Breast epithelium (tissue), 4 donors: ENCODE results near the gene FAM78B. TPM values are rescaled to one million over a fixed set of nuclear protein-coding genes. Genes with fewer than 3 reads are reported as not detected.

Experiments
- DNase-seq, 2 donors: peaks; one replicate each; pipeline ENCODE4 v3.0.0-alpha.2; 2019; ENCODE audit warnings: low spot score in 2 of 2
- H3K27ac ChIP-seq, 2 donors: fragments of 200-600 bp; sonication (generic) in 1 of 2; one replicate each; pipeline ENCODE4 v1.5.1; 2016 to 2019; ENCODE audit warnings: mild to moderate bottlenecking in 1 of 2
- H3K27me3 ChIP-seq, 2 donors: fragments of 200-600 bp; sonication (generic) in 1 of 2; one replicate each; pipeline versions ENCODE4 v1.5.1 to v1.6.0; 2017 to 2019; ENCODE audit warnings: control low read depth in 1 of 2, mild to moderate bottlenecking in 1 of 2
- H3K36me3 ChIP-seq: fragments of 200-600 bp; one replicate; pipeline ENCODE4 v1.5.1; 2019
- H3K4me1 ChIP-seq, 2 donors: fragments of 200-600 bp; sonication (generic); one replicate each; pipeline ENCODE4 v1.5.1; 2016 to 2019; ENCODE audit warnings: control low read depth in 1 of 2
- H3K4me3 ChIP-seq, 3 donors: fragments of 200-600 bp; sonication (generic); 1 replicate in 2 of 3; 2 replicates in 1 of 3; pipeline ENCODE4 v1.5.1; 2016 to 2019; ENCODE audit warnings: mild to moderate bottlenecking in 3 of 3, moderate library complexity in 2 of 3
- H3K9me3 ChIP-seq, 2 donors: fragments of 200-600 bp; sonication (generic) in 1 of 2; one replicate each; pipeline ENCODE4 v1.5.1; 2016 to 2019; ENCODE audit warnings: control low read depth in 1 of 2
- POLR2A ChIP-seq: fragments of 450-650 bp; IDR thresholded peaks from one replicate; pipeline ENCODE4 v1.6.1; 2016; ENCODE audit warnings: antibody characterized with exemption, mild to moderate bottlenecking, moderate library complexity
- POLR2AphosphoS5 ChIP-seq, 3 donors: sonication (generic); formaldehyde crosslinking; IDR thresholded peaks; one replicate each; pipeline ENCODE4 v1.6.1; 2017; ENCODE audit warnings: antibody characterized with exemption in 3 of 3
- intact Hi-C: fragments of 100-400 bp; cut with DNase I; formaldehyde crosslinking; loops from one replicate; pipeline ENCODE4 v1.15.1; 2023; ENCODE audit warnings: low total_unique reads
- total RNA-seq, 3 donors: library from RNA; depleted of rRNA; stranded (reverse); fragments of >200 nt; gene quantifications; one replicate each; pipeline ENCODE4 v1.1.0, GENCODE V29; 2016
- TF ChIP-seq, protein P1 (sequence below), 3 donors: fragments of 450-650 bp; IDR thresholded peaks; one replicate each; pipeline ENCODE4 v1.5.1; 2016 to 2017; ENCODE audit warnings: antibody characterized with exemption in 3 of 3, mild to moderate bottlenecking in 3 of 3, moderate library complexity in 3 of 3

FAM78B gene
- total RNA-seq, 3 donors from 2014 or later, result 0.98 to 3.2 (median 1.2) TPM

DNA sequence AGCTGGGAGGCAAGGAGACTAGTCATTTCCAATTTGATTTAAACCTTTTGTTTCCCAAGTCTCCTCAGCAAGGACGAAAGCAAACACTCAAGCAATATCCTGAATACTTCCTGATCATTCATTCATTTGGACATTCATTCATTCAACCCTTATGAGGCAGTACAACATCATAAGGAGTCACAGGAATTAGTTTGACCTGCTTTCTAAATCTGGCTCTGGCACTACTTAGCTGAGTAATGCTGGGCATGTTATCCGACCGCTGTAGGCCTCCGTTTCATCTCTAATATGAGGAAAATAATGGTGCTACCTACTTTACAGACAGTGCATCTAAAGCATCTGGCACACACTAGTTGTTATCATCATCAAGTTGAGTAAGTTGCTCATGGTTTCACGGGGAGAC lies 11.7 kb downstream of the FAM78B start:
- H3K36me3 ChIP-seq, result no peaks in the 10 kb centered on the region
- TF ChIP-seq POLR2A, result no peak
- TF ChIP-seq, protein P1, sequence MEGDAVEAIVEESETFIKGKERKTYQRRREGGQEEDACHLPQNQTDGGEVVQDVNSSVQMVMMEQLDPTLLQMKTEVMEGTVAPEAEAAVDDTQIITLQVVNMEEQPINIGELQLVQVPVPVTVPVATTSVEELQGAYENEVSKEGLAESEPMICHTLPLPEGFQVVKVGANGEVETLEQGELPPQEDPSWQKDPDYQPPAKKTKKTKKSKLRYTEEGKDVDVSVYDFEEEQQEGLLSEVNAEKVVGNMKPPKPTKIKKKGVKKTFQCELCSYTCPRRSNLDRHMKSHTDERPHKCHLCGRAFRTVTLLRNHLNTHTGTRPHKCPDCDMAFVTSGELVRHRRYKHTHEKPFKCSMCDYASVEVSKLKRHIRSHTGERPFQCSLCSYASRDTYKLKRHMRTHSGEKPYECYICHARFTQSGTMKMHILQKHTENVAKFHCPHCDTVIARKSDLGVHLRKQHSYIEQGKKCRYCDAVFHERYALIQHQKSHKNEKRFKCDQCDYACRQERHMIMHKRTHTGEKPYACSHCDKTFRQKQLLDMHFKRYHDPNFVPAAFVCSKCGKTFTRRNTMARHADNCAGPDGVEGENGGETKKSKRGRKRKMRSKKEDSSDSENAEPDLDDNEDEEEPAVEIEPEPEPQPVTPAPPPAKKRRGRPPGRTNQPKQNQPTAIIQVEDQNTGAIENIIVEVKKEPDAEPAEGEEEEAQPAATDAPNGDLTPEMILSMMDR (IDR thresholded peaks at IDR 0.05), result no peak
- no peaks in the 10 kb centered on the region for H3K9me3 ChIP-seq
- H3K27me3 ChIP-seq, result no peaks in the 10 kb centered on the region
- no peak for DNase-seq
- no peaks in the 10 kb centered on the region for H3K4me1 ChIP-seq
- no peak overlapping the region for H3K27ac ChIP-seq
- intact Hi-C loops, result no loop called here
- no peak overlapping the region for H3K4me3 ChIP-seq

GRCh38 chr1:166153525-166154314 lies 13.1 kb downstream of the FAM78B start:
- intact Hi-C loops, result loop anchor here (5.0 kb wide), 1 partner anchor 84 kb away; no protein-coding TSS in a partner anchor
- Histone ChIP-seq H3K4me3 (no peak overlapping the region), H3K9me3 (no peaks in the 10 kb centered on the region), H3K36me3 (no peaks in the 10 kb centered on the region), H3K4me1 (no peaks in the 10 kb centered on the region), H3K27ac (no peak overlapping the region), H3K27me3 (no peaks in the 10 kb centered on the region)
- no peak for DNase-seq
- TF ChIP-seq POLR2AphosphoS5 (IDR thresholded peaks at IDR 0.05) (no peak), POLR2A (no peak)
- TF ChIP-seq, protein P1 (IDR thresholded peaks at IDR 0.05), result no peak

GRCh38 chr1:166152978-166153377 lies 13.8 kb downstream of the FAM78B start:
- intact Hi-C loops, result loop anchor here (5.0 kb wide), 1 partner anchor 84 kb away; no protein-coding TSS in a partner anchor
- no peak for TF ChIP-seq POLR2AphosphoS5 (IDR thresholded peaks at IDR 0.05)
- TF ChIP-seq, protein P1 (IDR thresholded peaks at IDR 0.05), result no peak
- no peak for TF ChIP-seq POLR2A
- Histone ChIP-seq H3K4me3 (no peak overlapping the region), H3K27ac (no peak overlapping the region), H3K36me3 (no peaks in the 10 kb centered on the region), H3K27me3 (no peaks in the 10 kb centered on the region), H3K4me1 (no peaks in the 10 kb centered on the region), H3K9me3 (no peaks in the 10 kb centered on the region)
- DNase-seq, result no peak

DNA sequence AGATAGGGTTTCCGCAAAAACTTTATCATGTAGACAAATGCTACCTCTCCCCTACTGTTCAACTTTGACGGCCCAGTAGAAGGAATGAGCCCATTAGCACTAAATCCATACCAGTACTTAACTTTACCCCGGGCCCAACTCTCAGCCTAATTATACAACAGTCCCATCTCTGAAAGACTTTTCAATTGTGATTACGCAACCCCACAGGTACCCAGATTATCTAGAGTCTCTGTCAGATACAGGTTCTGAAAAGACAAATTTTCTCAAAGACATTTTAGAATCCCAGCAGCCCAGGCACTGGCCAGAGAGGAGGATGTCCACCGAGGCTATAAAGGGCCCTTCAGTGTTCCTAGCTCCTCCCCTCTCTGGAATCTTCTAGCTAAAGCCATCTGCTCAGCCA lies 15.0 kb downstream of the FAM78B start:
- H3K4me1 ChIP-seq, result no peaks in the 10 kb centered on the region
- intact Hi-C loops, result loop anchor here (5.0 kb wide), 1 partner anchor 85 kb away; no protein-coding TSS in a partner anchor
- H3K9me3 ChIP-seq, result no peaks in the 10 kb centered on the region
- H3K4me3 ChIP-seq, result no peak overlapping the region
- no peaks in the 10 kb centered on the region for H3K27me3 ChIP-seq
- TF ChIP-seq, protein P1 (IDR thresholded peaks at IDR 0.05), result no peak
- TF ChIP-seq POLR2A (no peak), POLR2AphosphoS5 (IDR thresholded peaks at IDR 0.05) (no peak)
- H3K27ac ChIP-seq, result no peak overlapping the region
- no peak for DNase-seq
- H3K36me3 ChIP-seq, result no peaks in the 10 kb centered on the region

GRCh38 chr1:166145499-166145898 lies 21.3 kb downstream of the FAM78B start:
- H3K27me3 ChIP-seq, result no peaks in the 10 kb centered on the region
- TF ChIP-seq POLR2AphosphoS5 (IDR thresholded peaks at IDR 0.05) (no peak), POLR2A (no peak)
- TF ChIP-seq, protein P1 (IDR thresholded peaks at IDR 0.05), result no peak
- no peak overlapping the region for H3K27ac ChIP-seq
- H3K4me3 ChIP-seq, result no peak overlapping the region
- H3K4me1 ChIP-seq, result no peaks in the 10 kb centered on the region
- intact Hi-C loops, result no loop called here
- H3K9me3 ChIP-seq, result no peaks in the 10 kb centered on the region
- DNase-seq, result no peak
- no peaks in the 10 kb centered on the region for H3K36me3 ChIP-seq
